Erythroblast (primary cell): ENCODE results near the gene ERVW-1.

Experiments used
- GATA1 ChIP-seq: IDR thresholded peaks from 2 replicates; pipeline ENCODE4 v1.6.1; 2011; ENCODE audit warnings: low read depth, mild to moderate bottlenecking, control low read depth, low read length, moderate library complexity
- POLR2A ChIP-seq: IDR thresholded peaks from 2 replicates; pipeline ENCODE4 v1.6.1; 2011; ENCODE audit warnings: mild to moderate bottlenecking, low read length

GRCh38 chr7:92425311-92425947 is 52.3 kb downstream of the ERVW-1 start:
- no peak for TF ChIP-seq POLR2A
- no peak for TF ChIP-seq GATA1
